Neuron (in vitro differentiated cells): ENCODE data around the gene PLVAP.
A peak's percentile ranks its signal among the peaks of the same experiment; 100 is the strongest.

ENCODE experiments used
- H2AFZ ChIP-seq: one replicate; pipeline ENCODE4 v1.6.1; 2013; ENCODE audit warnings: low read depth, mild to moderate bottlenecking, inconsistent platforms, low read length, moderate library complexity
- H3K27me3 ChIP-seq: one replicate; pipeline ENCODE4 v1.6.1; 2013; ENCODE audit warnings: low read length; ENCODE audit not compliant: insufficient read depth
- H3K36me3 ChIP-seq: one replicate; pipeline ENCODE4 v1.6.1; 2013; ENCODE audit warnings: low read length; ENCODE audit not compliant: insufficient read depth
- H3K4me1 ChIP-seq: one replicate; pipeline ENCODE4 v1.6.1; 2013; ENCODE audit warnings: low read length; ENCODE audit not compliant: insufficient read depth
- H3K4me3 ChIP-seq: 2 replicates; pipeline ENCODE4 v1.5.1; 2013; ENCODE audit warnings: mild to moderate bottlenecking, low read length, moderate library complexity
- H3K9me3 ChIP-seq: one replicate; pipeline ENCODE4 v1.6.1; 2013; ENCODE audit warnings: low read length

Gene PLVAP

GRCh38 chr19:17359905-17360800 is 17.0 kb downstream of the PLVAP start:
- no peaks in the 10 kb centered on the region for H3K9me3 ChIP-seq
- H3K4me3 ChIP-seq = no peak overlapping the region
- H3K4me1 ChIP-seq = no peaks in the 10 kb centered on the region
- no peaks in the 10 kb centered on the region for H3K36me3 ChIP-seq
- H2AFZ ChIP-seq = no peak overlapping the region
- H3K27me3 ChIP-seq = no peaks in the 10 kb centered on the region

- Histone ChIP-seq H3K36me3 (no peaks in the 10 kb centered on the region), H3K9me3 (no peaks in the 10 kb centered on the region), H3K4me1 (no peaks in the 10 kb centered on the region), H2AFZ (no peak overlapping the region), H3K27me3 (no peaks in the 10 kb centered on the region), H3K4me3 (no peak overlapping the region)
These were observed 18.7 kb downstream of the PLVAP start for GRCh38 chr19:17358395-17358794.

- Histone ChIP-seq H3K4me3 (no peak overlapping the region), H2AFZ (no peak overlapping the region), H3K36me3 (no peaks in the 10 kb centered on the region), H3K4me1 (no peaks in the 10 kb centered on the region), H3K9me3 (no peaks in the 10 kb centered on the region), H3K27me3 (no peaks in the 10 kb centered on the region)
These were observed 19.4 kb downstream of the PLVAP start for GRCh38 chr19:17357724-17358123.

GRCh38 chr19:17357078-17357666 is 20.0 kb downstream of the PLVAP start:
- Histone ChIP-seq H3K9me3 (no peaks in the 10 kb centered on the region), H3K4me3 (no peak overlapping the region), H2AFZ (no peak overlapping the region), H3K27me3 (no peaks in the 10 kb centered on the region), H3K36me3 (no peaks in the 10 kb centered on the region), H3K4me1 (no peaks in the 10 kb centered on the region)

GRCh38 chr19:17353386-17353785 is 23.8 kb downstream of the PLVAP start:
- Histone ChIP-seq H3K4me1 (no peaks in the 10 kb centered on the region), H3K4me3 (no peak overlapping the region), H3K9me3 (no peaks in the 10 kb centered on the region), H3K36me3 (no peaks in the 10 kb centered on the region), H3K27me3 (no peaks in the 10 kb centered on the region), H2AFZ (no peak overlapping the region)

GRCh38 chr19:17352608-17353280 is 24.4 kb downstream of the PLVAP start:
- H3K9me3 ChIP-seq = no peaks in the 10 kb centered on the region
- no peaks in the 10 kb centered on the region for H3K36me3 ChIP-seq
- no peak overlapping the region for H3K4me3 ChIP-seq
- no peaks in the 10 kb centered on the region for H3K4me1 ChIP-seq
- no peaks in the 10 kb centered on the region for H3K27me3 ChIP-seq
- no peak overlapping the region for H2AFZ ChIP-seq

- Histone ChIP-seq H3K27me3 (no peaks in the 10 kb centered on the region), H3K9me3 (no peaks in the 10 kb centered on the region), H3K4me1 (no peaks in the 10 kb centered on the region), H3K36me3 (no peaks in the 10 kb centered on the region), H3K4me3 (no peak overlapping the region), H2AFZ (no peak overlapping the region)
These were observed 25.2 kb downstream of the PLVAP start for GRCh38 chr19:17351815-17352435.

GRCh38 chr19:17348700-17349099 is 28.4 kb downstream of the PLVAP start:
- Histone ChIP-seq H3K27me3 (no peaks in the 10 kb centered on the region), H3K9me3 (no peaks in the 10 kb centered on the region), H3K36me3 (no peaks in the 10 kb centered on the region), H2AFZ (peak overlapping the region; percentile 31), H3K4me1 (no peaks in the 10 kb centered on the region), H3K4me3 (no peak overlapping the region)

- no peak overlapping the region for H3K4me3 ChIP-seq
- H3K36me3 ChIP-seq = no peaks in the 10 kb centered on the region
- no peaks in the 10 kb centered on the region for H3K9me3 ChIP-seq
- no peaks in the 10 kb centered on the region for H3K4me1 ChIP-seq
- no peaks in the 10 kb centered on the region for H3K27me3 ChIP-seq
- H2AFZ ChIP-seq = no peak overlapping the region
These were observed 29.3 kb downstream of the PLVAP start for GRCh38 chr19:17347877-17348276.

- no peak overlapping the region for H3K4me3 ChIP-seq
- no peaks in the 10 kb centered on the region for H3K27me3 ChIP-seq
- no peaks in the 10 kb centered on the region for H3K36me3 ChIP-seq
- no peaks in the 10 kb centered on the region for H3K4me1 ChIP-seq
- no peaks in the 10 kb centered on the region for H3K9me3 ChIP-seq
- no peak overlapping the region for H2AFZ ChIP-seq
These were observed 29.8 kb downstream of the PLVAP start for GRCh38 chr19:17347361-17347760.

- Histone ChIP-seq H3K36me3 (peaks cover 7% of the 10 kb centered on the region), H3K4me3 (no peak overlapping the region), H3K27me3 (no peaks in the 10 kb centered on the region), H2AFZ (no peak overlapping the region), H3K4me1 (no peaks in the 10 kb centered on the region), H3K9me3 (no peaks in the 10 kb centered on the region)
These were observed 31.0 kb downstream of the PLVAP start for GRCh38 chr19:17346109-17346671.

- H3K4me3 ChIP-seq = no peak overlapping the region
- H3K27me3 ChIP-seq = no peaks in the 10 kb centered on the region
- H2AFZ ChIP-seq = no peak overlapping the region
- H3K36me3 ChIP-seq = peaks cover 11% of the 10 kb centered on the region
- H3K4me1 ChIP-seq = peaks cover 9% of the 10 kb centered on the region
- no peaks in the 10 kb centered on the region for H3K9me3 ChIP-seq
These were observed 35.3 kb downstream of the PLVAP start for GRCh38 chr19:17341845-17342244.

GRCh38 chr19:17341386-17341785 is 35.8 kb downstream of the PLVAP start:
- H3K4me3 ChIP-seq = no peak overlapping the region
- H3K27me3 ChIP-seq = no peaks in the 10 kb centered on the region
- peaks cover 11% of the 10 kb centered on the region for H3K36me3 ChIP-seq
- H3K9me3 ChIP-seq = no peaks in the 10 kb centered on the region
- no peak overlapping the region for H2AFZ ChIP-seq
- H3K4me1 ChIP-seq = peaks cover 9% of the 10 kb centered on the region
